Body of pancreas (tissue), 4 donors: ENCODE data around the gene VPS26B.

Experiments
- POLR2A ChIP-seq, 3 donors: fragments of 450-650 bp; IDR thresholded peaks; one replicate each; pipeline ENCODE4 v1.6.1; 2016; ENCODE audit warnings: antibody characterized with exemption in 3 of 3, mild to moderate bottlenecking in 2 of 3
- TF ChIP-seq, protein P1 (sequence below), 7 experiments: fragments of 450-650 bp in 4 of 7; fragments of 200-600 bp in 3 of 7; sonication (generic) in 3 of 7; IDR thresholded peaks; one replicate each; pipeline ENCODE4 v1.5.1; 2016 to 2019; ENCODE audit warnings: antibody characterized with exemption in 7 of 7

- TF ChIP-seq POLR2A (IDR thresholded peaks at IDR 0.05): no peak
- TF ChIP-seq, protein P1, sequence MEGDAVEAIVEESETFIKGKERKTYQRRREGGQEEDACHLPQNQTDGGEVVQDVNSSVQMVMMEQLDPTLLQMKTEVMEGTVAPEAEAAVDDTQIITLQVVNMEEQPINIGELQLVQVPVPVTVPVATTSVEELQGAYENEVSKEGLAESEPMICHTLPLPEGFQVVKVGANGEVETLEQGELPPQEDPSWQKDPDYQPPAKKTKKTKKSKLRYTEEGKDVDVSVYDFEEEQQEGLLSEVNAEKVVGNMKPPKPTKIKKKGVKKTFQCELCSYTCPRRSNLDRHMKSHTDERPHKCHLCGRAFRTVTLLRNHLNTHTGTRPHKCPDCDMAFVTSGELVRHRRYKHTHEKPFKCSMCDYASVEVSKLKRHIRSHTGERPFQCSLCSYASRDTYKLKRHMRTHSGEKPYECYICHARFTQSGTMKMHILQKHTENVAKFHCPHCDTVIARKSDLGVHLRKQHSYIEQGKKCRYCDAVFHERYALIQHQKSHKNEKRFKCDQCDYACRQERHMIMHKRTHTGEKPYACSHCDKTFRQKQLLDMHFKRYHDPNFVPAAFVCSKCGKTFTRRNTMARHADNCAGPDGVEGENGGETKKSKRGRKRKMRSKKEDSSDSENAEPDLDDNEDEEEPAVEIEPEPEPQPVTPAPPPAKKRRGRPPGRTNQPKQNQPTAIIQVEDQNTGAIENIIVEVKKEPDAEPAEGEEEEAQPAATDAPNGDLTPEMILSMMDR (IDR thresholded peaks at IDR 0.05): no peak
Observed at GRCh38 chr11:134267461-134267860, 43.0 kb downstream of the VPS26B start.
